Activated B cell treated with CpG ODN at 0.5 μM for 24 hours (primary cell): ENCODE data around the gene SCO2. TPM values are rescaled to one million over a fixed set of nuclear protein-coding genes. Genes with fewer than 3 reads are reported as not detected.

Experiments
- ATAC-seq: fragments of 200-7000 bp; cut with Tn5 transposase; one replicate; pipeline ENCODE4 v1.10.0; 2021; ENCODE audit warnings: low read depth, mild to moderate bottlenecking, moderate library complexity
- CTCF ChIA-PET: fragments of 350-600 bp; sonication (Branson Sonifier 250); formaldehyde crosslinking; loops from one replicate; lab custom pipeline; 2021; ENCODE audit warnings: antibody characterized with exemption; lab: Charles Lee
- POLR2A ChIA-PET: fragments of 350-600 bp; sonication (Branson Sonifier 250); formaldehyde crosslinking; loops from one replicate; lab custom pipeline; 2021; ENCODE audit warnings: antibody characterized with exemption; lab: Charles Lee
- DNase-seq: peaks from one replicate; pipeline ENCODE4 v3.0.0; 2022
- H3K27ac Mint-ChIP-seq: one replicate; pipeline ENCODE4 v1.8.0; 2020; ENCODE audit warnings: mixed read lengths
- H3K27me3 Mint-ChIP-seq: one replicate; pipeline ENCODE4 v1.8.0; 2021; ENCODE audit warnings: mixed read lengths
- H3K36me3 Mint-ChIP-seq: one replicate; pipeline ENCODE4 v1.8.0; 2021; ENCODE audit warnings: low read depth, mixed read lengths
- H3K4me1 Mint-ChIP-seq: one replicate; pipeline ENCODE4 v1.8.0; 2021; ENCODE audit warnings: mixed read lengths
- H3K4me3 Mint-ChIP-seq: one replicate; pipeline ENCODE4 v1.8.0; 2020; ENCODE audit warnings: mild to moderate bottlenecking, mixed read lengths
- H3K9me3 Mint-ChIP-seq: one replicate; pipeline ENCODE4 v1.8.0; 2020; ENCODE audit warnings: mixed read lengths
- CTCF ChIP-seq: fragments of 200-600 bp; IDR thresholded peaks from one replicate; pipeline ENCODE4 v1.8.0; 2022; ENCODE audit warnings: antibody characterized with exemption, mild to moderate bottlenecking
- intact Hi-C: fragments of 100-400 bp; cut with micrococcal nuclease; formaldehyde crosslinking; loops from one replicate; pipeline ENCODE4 v1.15.1; 2024
- total RNA-seq: library from RNA; stranded (reverse); gene quantifications from 2 replicates; pipeline ENCODE4 v1.2.3, GENCODE V29; 2022

Gene SCO2
- total RNA-seq, 1 donor from 2014 or later, result 7.1 TPM

- ATAC-seq, result no peak
- Mint-ChIP-seq H3K36me3 (peaks cover 23% of the 10 kb centered on the region), H3K27ac (no peak overlapping the region), H3K4me1 (peaks cover 12% of the 10 kb centered on the region), H3K4me3 (no peak overlapping the region), H3K9me3 (no peaks in the 10 kb centered on the region), H3K27me3 (peaks cover 1% of the 10 kb centered on the region)
- DNase-seq, result no peak
- intact Hi-C loops, result no loop called here
- no peak for TF ChIP-seq CTCF
- ChIA-PET POLR2A (interaction anchor here (1.2 kb wide), 1 partner anchor 14 kb away, joined by 4 read pairs; the partner anchor contains the start of gene CHKB), CTCF (interaction anchor here (1.1 kb wide), 1 partner anchor 43 kb away, joined by 4 read pairs; the partner anchor contains the start of gene SCO2)
These were observed 43.2 kb upstream of the SCO2 start for GRCh38 chr22:50568626-50569025.

- Mint-ChIP-seq H3K27ac (no peak overlapping the region), H3K27me3 (peaks cover 1% of the 10 kb centered on the region), H3K4me3 (no peak overlapping the region), H3K4me1 (peaks cover 21% of the 10 kb centered on the region), H3K36me3 (peaks cover 24% of the 10 kb centered on the region), H3K9me3 (no peaks in the 10 kb centered on the region)
- POLR2A ChIA-PET, result interaction anchor here (0.6 to 5.4 kb wide), 2 partner anchors 27 to 39 kb away, joined by 3 to 197 read pairs; partner anchors contain the start of genes SCO2 and TYMP
- no peak for TF ChIP-seq CTCF
- ATAC-seq, result no peak
- intact Hi-C loops, result no loop called here
- no peak for DNase-seq
- CTCF ChIA-PET, result no interaction called here
These were observed 42.4 kb upstream of the SCO2 start for GRCh38 chr22:50567721-50568252.

- intact Hi-C loops, result no loop called here
- peaks cover 9% of the 10 kb centered on the region for H3K36me3 Mint-ChIP-seq
- H3K4me3 Mint-ChIP-seq, result no peak overlapping the region
- TF ChIP-seq CTCF, result no peak
- CTCF ChIA-PET, result interaction anchor here (0.9 to 1.7 kb wide), 3 partner anchors 37 to 57 kb away, joined by 3 to 7 read pairs (median 4); partner anchors contain the start of gene SCO2
- peaks cover 1% of the 10 kb centered on the region for H3K27me3 Mint-ChIP-seq
- POLR2A ChIA-PET, result interaction anchor here (1.0 to 5.4 kb wide), 7 partner anchors 13 to 56 kb away, joined by 4 to 197 read pairs (median 10); partner anchors contain the start of genes CHKB, CPT1B, SCO2 and TYMP
- no peak overlapping the region for H3K27ac Mint-ChIP-seq
- no peak for ATAC-seq
- no peaks in the 10 kb centered on the region for H3K9me3 Mint-ChIP-seq
- DNase-seq, result no peak
- peaks cover 15% of the 10 kb centered on the region for H3K4me1 Mint-ChIP-seq
These were observed 38.9 kb upstream of the SCO2 start for GRCh38 chr22:50564289-50564688.

- DNase-seq (no peak), ATAC-seq (no peak)
- Mint-ChIP-seq H3K4me1 (peaks cover 15% of the 10 kb centered on the region), H3K27me3 (peaks cover 1% of the 10 kb centered on the region), H3K4me3 (peak overlapping the region; percentile 95), H3K27ac (peak overlapping the region; percentile 81), H3K9me3 (no peaks in the 10 kb centered on the region), H3K36me3 (peaks cover 3% of the 10 kb centered on the region)
- TF ChIP-seq CTCF, result no peak
- CTCF ChIA-PET, result interaction anchor here (0.9 to 1.9 kb wide), 9 partner anchors 16 to 311 kb away, joined by 3 to 27 read pairs (median 7); partner anchors contain the start of gene SCO2
- intact Hi-C loops, result loop anchor here (1.0 to 2.0 kb wide), 2 partner anchors 57 to 65 kb away; partner anchors contain the start of gene ARSA
- POLR2A ChIA-PET, result interaction anchor here (1.0 to 5.4 kb wide), 14 partner anchors 8 to 319 kb away, joined by 3 to 197 read pairs (median 9); partner anchors contain the start of genes CHKB, CPT1B, KLHDC7B and LMF2
These were observed 38.2 kb upstream of the SCO2 start for GRCh38 chr22:50563413-50564160.
